GM12872 (cell line): ENCODE data around the gene CNTNAP2.

ENCODE experiments used
- CTCF ChIP-seq: IDR thresholded peaks from 3 replicates; pipeline ENCODE4 v1.5.1; 2011; ENCODE audit warnings: low read depth, mild to moderate bottlenecking, low read length, moderate library complexity; ENCODE audit not compliant: insufficient read depth

CNTNAP2 gene

GRCh38 chr7:147658392-147658967 lies 1541.9 kb downstream of the CNTNAP2 start:
- no peak for TF ChIP-seq CTCF

DNA sequence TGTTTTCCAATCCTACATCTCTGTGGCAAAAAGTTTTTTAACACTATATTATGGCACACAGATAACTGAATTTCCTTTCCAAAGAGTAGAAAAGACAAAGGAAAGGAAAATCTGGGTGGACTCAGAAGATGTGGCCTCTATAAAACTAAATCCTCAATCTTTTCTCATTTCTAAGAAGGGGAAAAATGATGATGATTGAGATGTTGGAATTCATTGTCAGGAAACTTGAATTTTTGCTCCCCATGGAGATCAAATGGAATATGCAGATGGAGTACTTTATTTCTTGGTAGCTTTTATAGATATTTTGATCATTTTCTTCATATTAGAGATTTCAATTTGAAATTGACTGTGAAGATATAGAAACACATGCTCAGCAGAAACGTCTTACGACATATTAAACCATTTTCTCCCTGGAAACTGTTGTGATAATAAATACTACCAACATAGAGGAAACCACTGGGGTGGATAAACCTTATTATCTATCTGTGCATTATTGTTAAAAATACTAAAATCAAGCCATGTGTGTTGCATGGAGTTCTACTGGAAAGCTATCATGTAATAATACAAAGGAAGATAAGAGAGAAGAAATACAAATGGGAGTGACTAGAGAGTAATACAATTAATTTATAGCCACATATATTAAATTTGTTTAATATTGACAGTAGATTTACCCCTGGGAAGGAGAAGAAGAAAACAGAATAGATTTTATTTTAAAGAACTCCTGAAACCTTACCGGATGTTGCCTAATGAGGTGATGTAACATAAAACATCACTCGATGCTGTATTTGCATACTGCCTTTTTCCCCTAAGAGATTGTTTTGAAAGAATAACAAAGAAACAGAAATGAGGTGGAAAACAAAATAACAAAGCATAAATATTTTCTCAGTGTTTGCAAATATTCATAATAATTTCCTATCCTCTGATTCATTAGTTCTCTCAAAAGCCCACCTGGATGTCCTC lies 1542.7 kb downstream of the CNTNAP2 start:
- no peak for TF ChIP-seq CTCF

- TF ChIP-seq CTCF = no peak
These were observed 1547.9 kb downstream of the CNTNAP2 start for GRCh38 chr7:147664541-147664940.

GRCh38 chr7:147670759-147671158 lies 1554.2 kb downstream of the CNTNAP2 start:
- TF ChIP-seq CTCF = no peak

GRCh38 chr7:147674705-147675104 lies 1558.1 kb downstream of the CNTNAP2 start:
- TF ChIP-seq CTCF = no peak

GRCh38 chr7:147678943-147679342 lies 1562.3 kb downstream of the CNTNAP2 start:
- TF ChIP-seq CTCF = no peak

DNA sequence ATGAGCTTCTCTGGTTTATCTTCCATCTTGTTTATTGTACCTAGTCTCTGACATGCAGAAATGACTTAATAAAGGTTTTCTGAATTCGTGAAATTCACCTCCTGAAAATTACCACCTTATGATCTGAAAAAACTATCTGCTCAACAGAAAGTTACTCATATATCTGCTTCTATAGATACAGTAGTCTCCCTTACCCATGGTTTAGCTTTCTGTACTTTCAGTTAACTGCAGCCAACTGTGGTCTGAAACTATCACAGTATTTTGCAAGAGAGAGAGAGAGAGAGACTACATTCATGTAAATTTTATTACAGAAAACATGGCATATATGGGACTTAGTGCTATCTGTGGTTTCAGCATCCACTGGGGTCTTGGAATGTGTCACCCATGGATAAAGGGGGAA lies 1564.9 kb downstream of the CNTNAP2 start:
- TF ChIP-seq CTCF = no peak
